ENCODE results near the gene ACYP2. TPM values are rescaled to one million over a fixed set of nuclear protein-coding genes. Genes with fewer than 3 reads are reported as not detected.

The ACYP2 gene
- total RNA-seq, 1 donor from 2014 or later: 7.3 TPM

DNA sequence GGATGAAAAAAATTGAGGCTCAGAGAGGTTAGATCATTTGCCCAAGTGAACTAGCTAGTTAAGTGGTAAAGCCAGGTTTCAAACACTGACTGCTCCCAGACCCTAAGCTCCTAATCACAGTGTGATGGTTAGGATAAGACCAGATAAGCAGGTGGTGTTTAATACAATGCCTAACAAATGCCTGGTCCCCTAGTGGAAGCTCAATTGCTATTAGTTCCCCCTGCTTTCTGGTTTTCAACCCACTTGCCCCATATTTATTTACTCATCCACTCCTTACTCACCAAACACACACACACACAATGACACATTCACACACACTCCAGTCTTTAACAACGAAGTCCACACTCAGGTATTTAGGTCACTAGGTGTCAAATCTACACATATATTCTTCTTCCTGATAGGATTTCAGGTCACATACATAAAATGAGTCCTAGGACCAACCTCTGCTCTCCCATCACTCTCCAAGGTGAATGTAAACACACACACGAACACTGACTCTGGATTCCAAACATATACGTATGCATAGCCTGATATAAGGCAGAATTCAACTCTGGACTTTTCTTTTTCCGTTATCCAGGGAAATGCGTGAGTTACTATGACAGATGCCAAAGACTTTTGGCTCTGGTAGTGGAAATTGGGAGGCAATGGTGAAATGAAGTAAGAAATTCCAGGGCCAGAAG is 214.2 kb downstream of the ACYP2 start:
- no peak for ATAC-seq

DNA sequence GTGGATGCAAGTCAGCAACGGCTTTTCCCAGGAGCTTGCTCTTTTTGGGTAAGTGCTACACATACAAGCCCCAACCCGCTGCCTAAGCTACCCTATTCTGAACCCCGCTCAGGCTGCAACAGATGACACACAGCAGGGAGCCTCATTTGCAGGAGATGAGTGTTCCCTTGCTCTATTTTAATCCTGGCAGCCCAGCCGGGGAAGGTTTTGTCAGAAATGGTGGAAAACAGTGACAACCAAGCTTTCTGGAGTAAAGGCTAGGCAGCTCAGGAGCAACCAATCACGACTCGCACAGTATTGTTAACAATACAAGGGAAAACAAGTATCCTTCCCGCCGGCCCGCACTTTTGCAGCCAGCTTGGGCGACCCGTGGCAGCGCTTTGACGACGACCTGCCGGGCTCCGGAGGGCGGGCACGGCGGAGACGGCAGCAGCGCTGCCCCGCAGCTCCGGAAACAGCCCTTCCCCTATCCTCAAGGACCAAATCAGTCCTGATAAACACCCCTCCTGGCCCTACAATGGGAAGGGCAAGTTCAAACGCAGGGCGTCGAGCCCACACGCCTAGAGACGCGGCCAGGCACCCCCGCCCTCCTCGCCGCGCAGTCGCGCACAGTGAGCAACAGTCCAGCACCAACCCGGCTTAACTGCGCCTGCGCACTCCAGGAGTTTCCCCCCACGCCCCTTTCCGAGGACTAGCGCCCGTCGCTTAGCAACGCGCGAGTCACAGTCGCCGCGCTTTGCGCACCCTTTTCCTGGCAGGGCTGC is 214.9 kb downstream of the ACYP2 start:
- ATAC-seq: peak; percentile 99

DNA sequence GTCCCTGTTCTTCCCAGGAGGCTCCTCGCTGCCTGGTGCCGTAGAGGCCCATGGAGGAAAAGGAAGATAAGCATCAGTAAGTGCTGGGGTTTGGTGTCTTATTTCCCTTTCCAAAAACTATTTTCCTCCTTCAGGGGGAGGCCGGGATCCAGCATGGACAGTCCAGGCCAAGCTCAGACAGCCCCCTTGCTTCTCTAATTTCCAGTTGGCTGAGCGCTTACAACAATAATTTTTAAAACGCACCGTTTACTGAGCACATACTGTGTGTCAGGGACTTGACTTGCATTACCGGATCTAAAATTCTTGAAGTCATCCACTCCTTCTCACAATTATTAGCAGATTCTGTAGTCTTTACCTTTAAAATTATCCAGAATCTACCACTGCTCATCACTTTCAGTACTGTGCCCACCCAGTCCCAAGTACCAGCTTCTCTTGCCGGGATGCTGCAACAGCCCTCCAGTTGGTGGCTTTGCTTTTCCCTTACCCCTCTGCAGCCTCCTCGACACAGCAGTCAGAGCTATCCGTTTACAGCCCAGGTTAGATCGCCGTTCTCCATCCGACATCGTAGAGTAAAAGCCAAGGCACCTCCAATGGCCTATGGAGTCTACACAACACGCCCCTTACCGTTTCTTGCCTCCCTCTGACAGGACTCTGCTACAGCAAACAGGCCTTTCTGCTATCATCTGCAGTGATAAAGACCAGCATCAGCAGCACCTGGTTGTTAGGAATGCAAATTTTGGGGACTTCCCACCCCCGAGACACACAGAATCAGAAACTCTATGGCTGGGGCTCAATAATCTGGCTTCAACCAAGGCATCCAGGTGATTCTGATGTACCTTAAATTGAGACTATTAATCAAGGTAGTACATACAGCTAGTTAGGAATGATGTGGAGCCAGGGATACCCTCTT is 215.8 kb downstream of the ACYP2 start:
- ATAC-seq: no peak

DNA sequence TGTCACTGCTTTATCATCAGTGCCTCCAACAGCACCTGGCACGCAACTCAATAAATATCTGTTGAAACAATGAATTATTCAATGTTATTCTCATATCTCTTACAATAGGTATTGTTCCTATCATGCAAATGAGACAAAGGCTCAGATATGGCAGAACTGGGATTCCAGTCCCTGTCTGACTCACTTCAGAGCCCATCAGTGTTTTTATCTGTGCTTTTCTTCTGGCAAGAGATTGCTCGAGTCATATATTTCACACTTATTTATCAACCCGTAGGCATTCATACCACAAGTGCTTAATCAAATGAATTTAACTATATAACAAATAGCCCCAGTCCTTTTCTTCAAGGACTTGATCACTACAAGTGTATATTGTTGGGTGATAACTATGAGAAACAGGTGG is 217.0 kb downstream of the ACYP2 start:
- ATAC-seq: no peak

DNA sequence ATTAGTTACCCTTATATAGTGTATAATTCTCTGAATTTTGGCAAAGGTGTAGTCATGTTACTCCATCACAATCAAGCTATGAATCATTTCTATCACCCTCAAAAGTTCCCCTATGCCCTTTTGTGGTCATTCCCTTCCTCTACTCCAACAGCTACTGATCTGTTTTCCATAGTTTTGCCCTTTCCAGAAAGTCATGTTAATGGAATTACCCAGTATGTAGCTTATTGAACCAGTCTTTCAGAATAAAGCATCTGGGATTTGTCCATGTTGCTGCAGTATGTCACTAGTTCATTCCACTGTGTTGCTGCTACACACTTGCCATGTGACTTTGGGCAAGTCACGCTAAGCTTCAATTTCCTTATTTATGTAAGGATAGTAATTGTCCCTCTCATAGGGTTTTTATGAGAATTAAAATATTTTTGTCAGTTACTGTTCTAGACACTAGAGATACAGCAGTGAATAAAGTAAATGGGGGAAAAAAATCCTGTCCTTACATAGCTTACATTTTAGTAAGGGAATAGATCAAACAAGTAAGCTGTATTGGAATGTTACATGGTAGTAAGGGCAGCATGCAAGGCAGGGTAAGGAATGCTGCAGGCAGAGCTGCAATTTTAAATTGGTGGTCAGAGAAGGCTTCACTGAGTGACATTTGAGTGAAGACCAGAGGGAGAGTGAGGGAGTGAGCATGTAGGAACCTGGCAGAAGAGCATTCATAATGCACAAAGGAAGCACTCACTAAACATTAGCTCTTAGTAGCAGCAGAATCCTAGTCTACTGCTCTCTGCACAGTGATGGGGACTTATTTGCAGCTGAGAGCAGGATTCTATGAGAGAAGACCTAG is 220.9 kb downstream of the ACYP2 start:
- ATAC-seq: no peak

DNA sequence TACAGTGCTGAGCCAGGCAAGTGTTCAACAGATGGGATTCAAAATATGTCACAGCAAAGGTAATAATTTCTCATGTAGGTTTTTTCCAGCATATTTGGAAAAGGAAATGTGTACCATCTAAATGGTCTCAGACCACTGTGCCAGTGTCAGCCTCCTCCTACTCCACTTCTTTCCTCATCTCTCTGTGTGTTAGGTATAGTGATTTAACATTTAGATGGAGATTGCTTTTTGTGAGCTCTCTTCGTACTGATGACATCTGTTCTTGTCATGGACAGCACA is 221.5 kb downstream of the ACYP2 start:
- ATAC-seq: no peak

DNA sequence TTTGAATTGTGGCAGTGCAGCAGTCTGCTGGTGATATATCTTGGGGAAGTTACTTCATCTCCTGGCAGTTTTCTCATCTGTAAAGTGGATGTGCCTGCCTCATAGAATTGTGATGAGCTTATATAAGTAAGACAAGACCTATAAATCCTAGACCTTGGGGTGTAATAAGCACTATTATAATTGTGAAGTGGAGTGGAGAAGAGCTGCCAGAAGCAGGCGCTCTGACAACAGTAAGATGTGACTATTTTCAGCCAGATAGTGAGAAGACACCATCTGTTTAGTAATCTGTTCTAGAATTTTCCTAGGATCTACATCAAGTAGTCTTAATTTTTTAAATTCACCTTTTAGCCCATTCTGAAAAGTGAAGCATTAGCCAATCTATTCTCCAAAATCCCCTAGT is 226.2 kb downstream of the ACYP2 start:
- ATAC-seq: no peak

DNA sequence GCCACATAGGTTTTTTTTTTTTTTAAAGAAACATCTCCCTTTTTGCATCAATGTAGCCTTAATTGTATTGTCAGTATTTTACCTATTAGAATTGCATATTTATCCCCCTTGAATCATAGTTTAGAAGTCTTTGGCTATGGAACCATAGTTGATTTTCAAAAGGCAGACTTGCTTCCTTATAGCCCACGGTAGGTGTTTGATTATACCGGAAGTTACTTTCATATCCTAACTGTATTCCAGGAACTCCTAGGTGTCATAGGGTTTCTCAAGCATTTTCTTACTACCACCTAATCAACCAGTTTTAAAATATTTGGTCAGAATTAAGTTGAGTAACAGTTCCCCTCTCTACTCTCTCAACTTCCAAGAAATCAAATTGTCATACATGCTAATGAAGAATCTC is 227.2 kb downstream of the ACYP2 start:
- no peak for ATAC-seq

DNA sequence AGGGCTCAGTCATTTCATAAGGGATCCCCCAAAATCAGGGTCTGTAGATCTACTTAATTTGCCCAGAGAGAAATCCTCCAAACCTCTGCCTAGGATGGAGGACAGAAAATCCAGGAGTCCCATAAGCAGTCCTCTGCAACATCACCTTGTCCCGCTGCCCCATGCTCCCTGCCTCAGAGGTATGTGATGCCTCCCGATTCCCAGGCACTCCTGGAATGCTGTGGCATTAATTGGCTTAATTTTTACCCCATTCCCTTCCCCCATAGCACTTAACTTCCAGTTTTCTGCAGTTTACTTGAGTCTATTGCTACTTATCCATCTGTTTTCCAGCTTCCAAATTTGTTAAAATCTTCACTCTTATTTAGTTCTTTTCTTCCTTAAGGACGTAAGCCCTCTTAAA is 232.2 kb downstream of the ACYP2 start:
- ATAC-seq: no peak

DNA sequence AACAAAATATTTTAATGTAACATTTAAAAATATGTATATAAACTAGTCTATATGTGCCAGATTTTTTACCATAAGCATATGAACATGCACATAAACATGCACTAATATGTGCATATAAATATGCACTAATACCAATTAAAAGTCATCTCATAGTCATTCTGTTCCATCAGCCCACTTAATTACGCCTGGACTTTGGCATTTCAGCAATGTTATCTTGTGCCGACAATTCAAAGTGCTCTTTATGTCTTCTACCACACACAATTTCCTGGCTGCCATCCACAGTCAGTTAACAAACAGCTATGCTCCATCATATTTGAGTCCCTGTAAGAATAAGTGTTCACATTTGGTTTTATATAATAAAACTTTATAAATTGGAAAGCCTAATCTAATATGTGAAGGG is 233.2 kb downstream of the ACYP2 start:
- ATAC-seq: no peak

DNA sequence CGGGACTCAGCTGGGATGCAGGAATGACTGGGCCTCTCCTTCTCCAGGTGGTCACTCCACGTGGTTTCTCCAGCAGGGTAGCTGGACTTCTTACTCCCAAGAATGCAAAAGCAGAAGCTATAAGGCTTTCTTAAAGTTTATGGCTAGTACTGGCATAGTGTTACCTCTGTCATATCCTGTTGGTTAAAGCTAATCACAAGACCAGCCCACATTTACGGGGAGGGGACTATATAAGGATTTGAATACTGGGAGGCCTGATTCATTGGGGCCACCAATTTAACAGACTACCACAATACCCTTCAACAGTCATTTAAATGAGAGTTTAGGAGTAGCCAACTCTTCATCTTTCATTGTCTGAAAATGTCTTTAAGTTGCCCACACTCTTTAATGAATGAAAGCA is 235.0 kb downstream of the ACYP2 start:
- no peak for ATAC-seq

DNA sequence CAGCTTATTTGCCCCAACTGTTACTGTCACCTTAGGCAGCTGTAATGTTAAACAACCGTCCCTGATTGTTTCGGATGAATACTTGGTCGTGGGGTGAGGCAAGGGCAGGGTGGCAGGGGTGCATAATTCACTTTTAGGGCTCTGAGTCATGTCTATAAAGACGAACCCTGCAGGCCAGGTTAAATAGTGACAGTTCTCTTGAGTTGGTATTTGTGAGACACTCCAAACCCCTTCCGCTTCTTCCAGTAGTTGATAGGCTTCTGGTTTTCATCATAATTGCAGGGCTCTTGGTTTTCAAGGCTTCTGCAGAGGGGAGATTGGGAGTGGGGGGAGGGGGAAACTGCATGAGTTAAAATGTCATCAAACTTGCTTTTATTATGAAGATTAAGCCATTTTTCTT is 237.8 kb downstream of the ACYP2 start:
- ATAC-seq: no peak

Other genes starting within 250 kb of the ACYP2 start
- gene PSME4, start 144.6 kb upstream of the ACYP2 start, total RNA-seq: 43.3 TPM
- not detected for gene TSPYL6, start 140.6 kb downstream of the ACYP2 start, total RNA-seq

All from esophagus mucosa (tissue), 1 donor.